COLO668 (cell line): Measurements from ENCODE around the gene KDM3B.
"Not testable (repeated sequence)": the region's sequence is repeated elsewhere in the genome, so short reads cannot be mapped to it uniquely, and the experiment has no call there.

Experiments used
- DNase-seq: peaks from one replicate; lab custom pipeline; 2025; ENCODE audit not compliant: unreplicated experiment; lab: John Stamatoyannopoulos, UW

Gene KDM3B

DNA sequence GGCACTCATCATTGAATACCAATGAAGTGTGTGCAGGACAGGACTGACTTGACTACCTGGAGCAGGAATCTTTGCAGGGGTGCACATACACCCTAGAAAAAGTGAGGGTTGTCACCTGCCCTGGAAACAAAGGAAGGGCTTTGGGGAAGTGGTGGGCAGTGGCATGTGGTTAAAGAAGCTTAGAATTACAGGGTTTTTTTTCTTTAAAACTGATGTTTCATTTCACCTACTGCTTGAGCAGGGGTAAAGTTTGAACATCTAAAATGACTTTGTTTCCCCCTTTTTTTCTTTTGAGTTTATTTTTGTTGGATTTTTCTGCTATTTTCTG, 2.0 kb upstream of the KDM3B start:
- no peak for DNase-seq

DNA sequence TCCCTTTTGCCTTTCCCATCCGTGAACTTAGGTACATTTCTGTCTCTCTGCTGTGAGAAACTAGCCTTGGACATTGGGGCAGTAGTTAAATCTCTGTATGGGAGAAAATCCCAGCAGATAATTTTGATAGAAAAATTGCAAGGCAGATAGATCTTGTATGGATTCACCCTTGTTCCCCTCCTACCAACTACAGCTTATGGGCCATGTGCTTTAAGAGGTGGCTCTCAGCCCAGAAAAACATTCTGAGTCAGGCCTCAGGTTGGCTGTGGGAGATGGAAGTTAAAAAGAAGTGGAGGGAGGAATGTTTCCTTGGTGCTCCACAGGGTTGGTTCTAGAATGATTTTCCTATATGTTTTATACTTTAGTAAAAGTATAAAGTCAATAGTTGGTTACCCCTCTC, 1.4 kb upstream of the KDM3B start:
- DNase-seq: no peak

DNA sequence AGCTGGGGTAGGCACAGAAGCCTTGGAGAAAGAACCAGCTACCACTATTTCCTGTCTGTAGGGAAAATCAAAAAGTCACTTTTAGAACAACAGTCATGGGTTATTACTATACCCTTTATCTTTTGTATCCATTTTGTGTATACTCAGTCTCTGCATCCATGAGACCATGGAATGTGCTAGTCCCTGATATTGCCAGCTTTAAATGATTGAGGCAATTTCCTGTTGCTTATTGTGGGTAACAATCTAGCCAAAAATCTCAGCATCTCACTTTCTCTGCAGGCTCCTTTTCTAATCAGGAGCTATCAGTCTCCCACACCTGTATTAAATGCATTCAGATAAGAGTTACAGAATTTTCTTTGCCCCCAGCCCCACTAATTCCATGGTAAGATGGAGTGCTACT, 968 bp upstream of the KDM3B start:
- DNase-seq: no peak

DNA sequence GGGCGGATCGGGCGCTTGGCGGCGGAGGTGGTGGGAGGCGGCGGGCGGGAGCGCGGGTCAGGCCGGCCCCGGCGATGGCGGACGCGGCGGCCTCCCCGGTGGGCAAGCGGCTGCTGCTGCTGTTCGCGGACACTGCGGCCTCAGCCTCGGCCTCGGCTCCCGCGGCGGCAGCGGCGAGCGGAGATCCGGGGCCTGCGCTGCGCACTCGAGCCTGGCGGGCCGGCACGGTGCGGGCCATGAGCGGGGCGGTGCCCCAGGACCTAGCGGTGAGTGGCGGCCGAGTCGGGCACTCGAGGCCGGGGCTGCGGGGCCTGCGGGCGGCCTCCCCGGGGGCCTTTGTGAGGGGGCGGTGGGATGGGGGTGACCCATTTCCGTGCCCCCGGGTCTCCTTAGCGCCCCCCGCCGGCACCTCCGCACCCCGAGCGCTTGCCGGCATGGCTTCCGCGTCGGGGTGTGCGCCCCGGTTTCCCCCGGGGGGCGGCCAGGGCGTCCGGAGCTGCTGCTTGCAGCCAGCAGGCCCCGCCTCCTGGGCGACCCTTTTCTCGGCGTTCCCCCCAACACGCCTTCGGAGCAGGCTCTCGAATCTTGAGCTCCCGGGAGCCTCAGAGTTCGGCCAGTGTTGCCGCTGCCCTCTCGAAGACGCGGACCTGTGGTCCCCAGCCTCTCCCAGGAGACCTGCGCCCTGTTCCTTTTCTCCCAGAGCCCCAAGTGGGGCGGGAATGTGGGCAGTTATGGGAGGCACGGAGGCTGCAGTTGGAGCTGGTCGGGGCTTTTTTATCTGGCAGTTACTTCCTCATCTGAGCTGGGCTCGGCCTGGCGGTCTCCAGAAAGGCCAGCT, 456 bp downstream of the KDM3B start:
- peak; percentile 59 for DNase-seq

DNA sequence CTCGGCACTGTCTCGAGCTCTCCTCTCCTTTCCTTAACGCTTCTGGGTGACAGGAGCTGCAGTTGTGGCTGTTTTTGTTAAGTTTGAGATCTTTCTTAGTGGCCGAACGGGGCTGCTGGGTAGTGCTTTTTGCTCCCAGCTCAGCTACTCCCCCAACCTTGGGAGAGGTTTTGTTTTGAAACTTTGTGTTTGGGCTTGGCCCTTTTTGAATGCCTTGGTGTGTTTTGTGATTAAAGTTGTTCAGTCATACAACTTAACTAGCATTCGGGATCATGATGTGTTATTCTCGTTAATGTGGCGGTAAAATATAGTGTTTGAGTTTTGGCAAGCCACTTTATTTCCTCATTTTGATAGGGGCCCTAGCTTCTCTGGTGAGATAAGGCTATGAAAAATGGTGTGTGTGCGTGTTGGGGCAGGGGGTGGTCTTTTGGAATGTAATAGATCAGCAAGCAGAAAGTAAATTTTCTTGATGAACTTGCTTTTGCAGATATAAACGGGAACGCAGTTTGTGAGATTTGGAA, 1.1 kb downstream of the KDM3B start:
- no peak for DNase-seq

DNA sequence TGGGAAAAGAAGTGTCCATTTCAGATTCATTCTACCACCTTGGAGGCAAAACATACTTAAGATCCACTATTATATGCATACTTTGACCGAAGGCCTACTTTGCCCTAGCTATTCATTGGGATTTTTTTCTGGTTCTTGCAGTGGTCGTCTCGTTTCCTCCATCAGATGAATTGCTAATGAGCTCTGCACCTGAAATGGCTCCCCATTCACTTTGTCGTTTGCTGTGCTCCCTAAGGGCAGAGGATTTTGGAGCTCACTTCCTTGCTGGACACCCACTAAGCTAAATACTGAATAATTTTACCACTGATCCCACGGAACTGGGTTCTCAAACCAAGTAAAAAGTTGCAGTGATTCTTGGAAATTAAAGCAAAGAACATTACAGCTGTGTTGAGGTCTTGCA, 1.9 kb downstream of the KDM3B start:
- DNase-seq: no peak

DNA sequence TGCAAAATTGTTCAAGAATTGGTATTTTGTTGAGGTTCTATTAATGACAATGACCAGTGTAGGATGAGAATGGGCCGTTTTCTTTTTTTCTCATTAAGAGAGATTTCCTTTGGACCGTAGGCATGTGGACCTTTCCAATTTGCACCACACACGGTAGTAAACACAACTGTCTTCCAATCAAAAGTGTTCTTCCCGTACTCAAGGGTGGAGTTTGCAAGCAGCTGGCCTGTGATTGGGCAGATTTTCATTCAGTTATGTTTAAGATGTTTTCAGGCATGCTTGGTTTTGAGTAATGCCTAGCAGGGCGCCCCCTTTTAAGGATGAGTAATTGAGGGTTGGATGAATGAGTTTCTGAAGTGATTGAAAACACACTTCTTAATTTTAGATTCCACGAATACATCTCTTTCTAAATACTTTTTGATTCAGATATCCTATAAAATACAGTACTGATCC, 2.5 kb downstream of the KDM3B start:
- no peak for DNase-seq

DNA sequence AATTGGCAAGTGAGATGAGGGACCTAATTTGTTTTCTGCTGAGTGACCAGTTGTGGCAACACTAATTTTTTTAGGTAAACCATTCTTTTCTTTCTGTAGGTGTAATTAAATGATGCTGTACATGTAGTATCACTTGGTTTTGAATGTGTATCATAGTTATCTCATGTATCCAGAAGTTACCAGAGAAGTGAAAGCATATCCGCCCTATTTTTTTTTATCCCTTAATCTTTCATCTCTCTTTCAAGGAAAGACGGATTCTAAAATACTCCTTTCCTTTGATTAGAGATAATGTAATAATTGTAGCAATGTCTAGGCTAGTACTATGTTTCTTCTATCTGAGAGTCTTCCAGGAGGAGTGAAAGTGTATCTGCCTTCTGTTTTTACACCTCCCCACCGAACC, 7.1 kb downstream of the KDM3B start:
- no peak for DNase-seq

DNA sequence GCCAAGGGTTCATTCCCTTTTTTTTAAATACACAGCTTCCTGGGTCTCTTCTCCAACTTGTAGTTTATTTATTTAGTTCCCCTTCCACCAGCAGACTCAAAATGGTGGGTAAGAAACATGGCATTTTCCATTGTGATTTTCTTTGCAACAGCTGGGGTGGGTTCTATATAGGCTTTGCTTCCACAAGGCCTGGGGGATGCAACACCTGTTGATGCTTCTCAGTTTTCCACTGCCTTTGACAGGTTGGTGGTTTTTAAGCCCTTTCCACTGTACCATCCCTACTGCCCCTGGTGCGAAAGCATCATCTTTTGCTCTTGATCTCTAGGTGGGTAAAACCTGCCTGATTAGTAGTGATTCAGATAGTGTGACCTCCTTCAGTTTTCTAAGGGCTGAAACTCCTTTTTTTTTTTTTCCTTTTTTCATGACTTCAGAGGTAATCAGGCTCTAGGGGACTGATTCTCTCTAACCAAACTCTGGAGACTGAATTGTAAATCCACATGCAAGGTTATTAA, 8.5 kb downstream of the KDM3B start:
- no peak for DNase-seq

DNA sequence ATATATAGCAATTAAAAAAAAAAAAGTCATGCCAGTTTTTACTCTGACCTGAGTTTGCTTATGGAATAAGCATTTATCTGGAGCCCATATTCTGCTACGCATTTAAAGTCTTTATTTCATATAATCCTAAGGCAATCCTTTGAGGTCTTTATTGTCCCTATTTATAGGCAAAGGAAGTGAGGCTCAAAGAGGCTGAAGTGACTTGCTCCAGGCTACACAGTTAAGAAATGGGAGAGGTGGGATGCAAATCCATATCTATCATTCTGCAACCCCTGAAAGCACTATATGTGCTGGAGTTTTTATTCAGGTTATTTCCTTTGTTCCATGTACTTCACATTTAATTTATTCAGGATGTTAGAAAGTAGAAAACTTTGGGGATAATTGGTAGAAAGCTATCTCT, 12.1 kb downstream of the KDM3B start:
- no peak for DNase-seq

DNA sequence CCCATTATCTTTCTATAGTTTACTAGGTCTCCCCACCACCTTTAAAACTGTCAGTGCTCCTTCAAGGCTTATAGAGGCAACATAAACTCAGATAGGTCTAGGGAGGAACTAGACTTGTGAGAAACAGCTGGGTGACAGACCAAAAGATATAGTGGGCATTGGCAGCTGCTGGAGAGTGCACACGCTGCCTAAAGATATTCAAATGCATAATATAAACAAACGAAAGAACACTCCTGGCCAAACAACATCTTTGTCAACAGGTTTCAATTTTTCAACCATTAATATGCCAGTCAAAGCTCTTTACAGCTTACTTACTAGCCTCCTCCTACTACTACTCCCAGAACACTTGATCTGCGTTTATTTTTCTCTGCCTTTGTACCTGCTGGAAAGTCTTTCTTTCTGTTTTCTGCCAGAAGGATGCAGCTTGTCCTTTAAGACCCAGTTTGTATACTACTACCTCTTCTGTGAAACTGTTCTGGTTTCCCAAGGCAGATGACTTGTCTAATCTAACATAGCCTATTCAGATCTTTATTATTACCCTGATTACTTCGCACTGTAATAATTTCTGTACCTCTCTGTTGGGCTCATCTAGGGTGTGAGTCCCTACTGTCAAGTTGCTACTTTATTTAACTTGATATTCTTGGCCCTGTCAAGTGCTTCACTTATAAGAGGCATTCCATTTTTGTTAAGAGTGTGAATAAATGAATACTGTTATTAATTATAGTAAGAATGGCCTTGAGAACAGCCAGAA, 14.3 kb downstream of the KDM3B start:
- no peak for DNase-seq

DNA sequence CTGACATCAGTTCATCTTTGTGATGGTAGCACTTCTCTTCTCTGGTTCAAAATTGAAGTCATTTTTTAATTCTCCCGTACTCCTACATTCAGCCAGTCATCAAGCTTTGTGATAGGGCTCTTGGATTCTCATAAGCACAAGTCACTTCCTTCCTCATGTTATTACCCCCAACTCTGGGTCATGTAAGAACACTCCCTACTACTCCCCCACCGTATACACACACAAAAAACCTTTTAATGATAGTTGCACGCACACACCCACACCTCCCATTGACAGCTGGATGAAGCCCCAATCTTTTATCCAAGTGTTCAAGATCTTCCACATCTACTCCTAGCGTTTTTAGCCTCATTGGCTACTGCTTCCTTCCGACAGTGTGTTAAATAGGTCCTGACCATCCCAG, 16.8 kb downstream of the KDM3B start:
- no peak for DNase-seq

DNA sequence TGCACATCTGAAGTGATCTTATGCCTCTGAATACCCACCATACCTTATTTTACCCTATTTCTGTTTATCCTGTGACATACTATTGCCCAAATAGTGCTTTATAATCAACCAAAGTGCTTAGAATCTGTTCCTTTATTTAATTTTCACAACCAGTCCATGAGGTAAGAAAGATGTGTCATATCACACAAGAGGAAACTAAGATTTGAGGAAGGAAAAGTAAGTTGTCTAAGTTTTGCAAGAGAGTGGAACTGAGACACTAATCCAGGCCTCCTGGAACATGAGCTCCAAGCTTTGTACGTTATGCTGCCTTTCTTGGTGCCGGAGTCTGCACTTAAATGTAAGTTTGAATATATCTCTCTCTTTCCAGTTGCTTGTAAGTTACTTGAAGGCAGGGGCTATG, 17.2 kb downstream of the KDM3B start:
- no peak for DNase-seq

DNA sequence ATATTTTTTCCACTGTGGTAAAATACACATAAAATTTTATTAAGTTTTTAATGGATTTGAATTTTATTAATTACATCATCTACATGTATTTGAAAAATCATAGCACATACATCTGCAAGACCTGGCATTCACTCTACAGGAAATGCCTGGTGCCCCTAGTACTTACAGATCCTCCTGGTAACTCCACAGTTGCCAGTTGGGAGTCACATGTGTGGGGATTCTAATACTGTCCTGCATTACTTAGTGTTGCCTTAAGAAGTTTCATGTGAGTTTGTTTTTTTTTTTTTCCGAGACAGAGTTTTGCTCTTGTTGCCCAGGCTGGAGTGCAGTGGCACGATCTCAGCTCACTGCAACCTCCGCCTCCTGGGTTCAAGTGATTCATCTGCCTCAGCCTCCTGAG, 18.1 kb downstream of the KDM3B start:
- DNase-seq: no peak

DNA sequence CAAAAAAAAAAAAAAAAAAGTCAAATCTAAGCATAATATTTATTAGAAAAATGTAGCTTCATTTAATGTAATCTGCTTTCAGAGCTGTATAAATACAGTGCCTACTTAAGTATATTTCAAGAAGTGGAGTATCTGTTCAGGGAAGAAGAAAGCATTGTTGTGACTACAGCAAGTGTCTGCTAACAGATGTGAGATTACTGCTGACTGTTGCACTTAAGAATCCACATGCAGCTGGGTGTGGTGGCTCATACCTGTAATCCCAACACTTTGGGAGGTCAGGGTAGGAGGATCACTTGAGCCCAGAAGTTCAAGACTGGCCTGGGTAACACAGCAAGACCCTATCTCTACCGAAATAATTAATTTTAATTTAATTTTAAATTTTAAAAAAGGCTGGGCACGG, 19.0 kb downstream of the KDM3B start:
- DNase-seq: no peak

DNA sequence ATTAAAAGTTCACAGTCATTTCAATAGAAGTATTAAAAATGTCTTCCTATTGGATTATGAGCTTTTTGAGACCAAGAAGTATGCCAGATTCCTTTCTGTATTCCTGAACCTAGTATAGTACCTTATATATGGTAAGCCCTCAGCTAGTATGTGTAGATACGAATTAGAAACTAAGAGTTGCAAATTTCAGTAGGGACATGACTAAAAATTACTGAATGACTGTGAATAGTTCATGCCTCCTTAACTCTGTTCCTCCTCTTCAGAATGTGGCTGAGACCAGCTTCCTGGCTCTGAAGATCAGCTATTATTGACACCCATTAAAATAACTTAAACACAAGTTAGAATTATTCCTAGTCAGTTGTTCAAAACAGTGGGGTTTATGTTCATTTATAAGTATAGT, 19.7 kb downstream of the KDM3B start:
- DNase-seq: no peak

DNA sequence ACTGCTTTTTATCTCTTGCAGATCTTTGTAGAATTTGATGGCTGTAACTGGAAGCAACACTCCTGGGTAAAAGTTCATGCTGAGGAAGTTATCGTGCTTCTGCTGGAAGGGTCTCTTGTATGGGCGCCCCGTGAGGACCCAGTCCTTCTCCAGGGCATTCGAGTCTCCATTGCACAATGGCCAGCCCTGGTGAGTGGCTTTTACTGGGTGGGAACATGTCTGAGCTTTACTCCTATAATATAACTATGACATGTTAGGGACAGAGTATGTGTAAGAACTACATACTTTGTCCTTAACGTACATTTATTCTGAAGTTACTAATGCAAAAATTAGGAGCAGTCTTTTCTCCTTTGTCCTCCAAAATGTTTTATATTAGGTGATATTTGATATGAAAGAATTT, 20.2 kb downstream of the KDM3B start:
- DNase-seq: no peak

DNA sequence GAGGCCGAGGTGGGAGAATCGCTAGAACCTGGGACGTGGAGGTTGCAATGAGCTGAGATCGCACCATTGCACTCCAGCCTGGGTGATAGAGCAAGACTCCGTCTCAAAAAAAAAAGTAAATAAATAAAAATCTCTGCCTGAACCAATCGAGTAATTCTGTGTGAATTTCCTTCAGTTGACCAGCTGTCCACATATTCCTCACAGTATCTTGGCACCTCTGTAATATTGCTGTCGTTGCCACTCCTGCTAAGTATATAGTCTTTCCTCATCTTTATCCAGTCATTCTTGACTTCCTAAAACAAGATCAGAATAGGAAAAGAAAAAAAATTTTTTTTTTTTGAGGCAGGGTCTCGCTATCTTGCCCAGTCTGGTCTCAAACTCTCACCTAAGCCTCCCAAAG, 29.9 kb downstream of the KDM3B start:
- no peak for DNase-seq

DNA sequence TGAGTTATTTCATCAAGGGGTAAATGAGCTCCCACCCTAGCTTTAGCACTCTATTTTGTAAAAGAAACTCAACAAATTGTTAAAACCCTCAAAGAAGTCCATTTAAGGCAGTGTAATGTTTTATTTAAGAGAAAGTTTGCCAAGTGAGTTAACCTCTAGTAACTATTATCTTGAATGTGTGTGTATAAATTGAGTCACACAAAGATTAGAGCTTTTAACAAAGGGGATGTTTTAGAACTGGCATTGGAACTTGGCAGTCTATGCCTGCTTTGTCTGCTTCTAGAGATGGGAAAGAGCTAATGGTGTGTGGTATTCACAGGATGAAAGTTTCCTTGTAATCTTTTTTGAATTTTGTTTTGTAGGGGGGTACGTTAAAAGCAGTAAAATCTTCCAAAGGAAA, 33.2 kb downstream of the KDM3B start:
- no peak for DNase-seq

DNA sequence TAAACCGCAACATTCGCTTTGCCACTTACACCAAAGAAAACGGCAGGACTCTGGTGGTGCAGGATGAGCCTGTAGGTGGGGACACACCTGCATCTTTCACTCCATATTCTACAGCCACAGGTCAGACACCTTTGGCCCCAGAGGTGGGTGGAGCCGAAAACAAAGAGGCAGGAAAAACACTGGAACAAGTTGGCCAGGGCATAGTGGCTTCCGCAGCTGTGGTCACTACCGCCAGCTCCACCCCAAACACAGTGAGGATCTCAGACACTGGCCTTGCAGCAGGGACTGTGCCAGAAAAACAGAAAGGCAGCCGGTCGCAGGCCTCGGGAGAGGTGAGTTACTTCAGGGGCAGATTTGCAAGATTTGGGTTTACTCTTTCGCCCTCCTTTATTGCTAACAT, 33.8 kb downstream of the KDM3B start:
- DNase-seq: no peak

DNA sequence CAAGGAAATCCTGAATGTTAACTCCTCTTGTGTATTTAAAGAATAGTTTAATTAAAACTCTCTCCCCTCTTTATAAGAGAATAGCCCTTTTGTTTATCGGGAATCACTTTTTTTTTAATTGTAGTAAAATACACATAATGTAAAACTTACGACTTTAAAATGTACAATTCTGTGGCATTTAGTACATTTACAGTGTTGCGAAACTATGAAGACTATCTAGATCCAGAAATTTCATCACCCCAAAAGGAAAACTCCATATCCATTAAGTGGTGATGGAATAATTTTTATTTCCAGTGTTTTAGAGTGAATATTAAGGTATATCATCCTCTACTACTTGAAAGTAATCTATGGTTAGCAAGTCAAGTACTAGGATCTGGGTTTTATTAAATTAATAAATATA, 36.8 kb downstream of the KDM3B start:
- no peak for DNase-seq

DNA sequence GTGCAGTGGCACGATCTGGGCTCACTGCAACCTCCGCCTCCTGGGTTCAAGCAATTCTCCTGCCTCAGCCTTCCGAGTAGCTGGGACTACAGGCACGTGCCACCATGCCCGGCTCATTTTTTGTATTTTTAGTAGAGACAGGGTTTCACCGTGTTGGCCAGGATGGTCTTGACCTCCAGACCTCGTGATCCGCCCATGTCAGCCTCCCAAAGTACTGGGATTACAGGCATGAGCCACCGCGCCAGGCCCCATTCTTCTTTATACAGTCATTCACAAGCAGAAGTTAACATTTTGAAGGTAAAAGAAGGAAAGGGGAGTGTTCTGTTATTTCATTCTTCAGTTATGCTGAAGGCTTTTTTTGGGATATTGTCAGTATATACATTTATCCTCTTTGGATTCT, 37.4 kb downstream of the KDM3B start:
- DNase-seq: not testable (repeated sequence)
